IMR-90 (cell line): Measurements from ENCODE around the gene LRRC72. TPM values are rescaled to one million over a fixed set of nuclear protein-coding genes. Genes with fewer than 3 reads are reported as not detected.

Source experiments
- ATAC-seq: fragments of 200-7000 bp; cut with Tn5 transposase; 2 replicates; pipeline ENCODE4 v1.9.1; 2020; ENCODE audit warnings: low read depth, mild to moderate bottlenecking, moderate library complexity
- BruUV-seq: library from RNA; stranded (reverse); fragments of 400-500 nt; replicated peaks from 2 replicates; lab custom pipeline; 2021; lab: Mats Ljungman, UMichigan
- CTCF ChIA-PET: fragments of 300-600 bp; formaldehyde crosslinking; extraction: SDS; loops from one replicate; lab custom pipeline; 2021; ENCODE audit warnings: antibody characterized with exemption; lab: Yijun Ruan, JAX
- POLR2A ChIA-PET: fragments of 300-600 bp; sonication (Branson Sonifier 250); formaldehyde crosslinking; loops from one replicate; lab custom pipeline; 2022; ENCODE audit warnings: antibody characterized with exemption; ENCODE audit not compliant: unreplicated experiment; lab: Charles Lee
- DNase-seq: peaks from one replicate; pipeline ENCODE4 v3.0.0; 2013
- H2AFZ ChIP-seq: replicated peaks from 2 replicates; pipeline ENCODE3; 2013; ENCODE audit warnings: low read length, mild to moderate bottlenecking; ENCODE audit not compliant: poor library complexity
- H2AK5ac ChIP-seq: 2 replicates; pipeline ENCODE4 v1.6.1; 2013; ENCODE audit warnings: low read depth, low read length, inconsistent platforms
- H2AK9ac ChIP-seq: replicated peaks from 2 replicates; pipeline ENCODE3; 2013; ENCODE audit warnings: mild to moderate bottlenecking, low read depth, low read length, moderate library complexity; ENCODE audit not compliant: poor library complexity
- H2BK120ac ChIP-seq: 2 replicates; pipeline ENCODE4 v1.6.1; 2013; ENCODE audit warnings: low read depth, low read length, inconsistent platforms
- H2BK15ac ChIP-seq: 3 replicates; pipeline ENCODE4 v1.6.1; 2013; ENCODE audit warnings: low read depth, low read length, inconsistent platforms
- H2BK20ac ChIP-seq: 2 replicates; pipeline ENCODE4 v1.6.1; 2013; ENCODE audit warnings: low read depth, mild to moderate bottlenecking, inconsistent platforms, low read length, moderate library complexity
- H2BK5ac ChIP-seq: 2 replicates; pipeline ENCODE4 v1.6.1; 2013; ENCODE audit warnings: mild to moderate bottlenecking, low read depth, low read length, inconsistent platforms; ENCODE audit not compliant: poor library complexity, severe bottlenecking
- H3K14ac ChIP-seq: replicated peaks from 2 replicates; pipeline ENCODE4 v1.6.1; 2013; ENCODE audit warnings: low read depth, low read length, inconsistent platforms
- H3K18ac ChIP-seq: 2 replicates; pipeline ENCODE4 v1.6.1; 2013; ENCODE audit warnings: low read depth, low read length, control low read depth
- H3K23ac ChIP-seq: 2 replicates; pipeline ENCODE4 v1.6.1; 2013; ENCODE audit warnings: low read depth, low read length, inconsistent platforms
- H3K27ac ChIP-seq: 2 replicates; pipeline ENCODE4 v1.5.1; 2013; ENCODE audit warnings: mild to moderate bottlenecking, control low read depth, low read length; ENCODE audit not compliant: insufficient read depth
- H3K27me3 ChIP-seq: 2 replicates; pipeline ENCODE4 v1.6.1; 2013; ENCODE audit warnings: low read length; ENCODE audit not compliant: control insufficient read depth, insufficient read depth
- H3K36me3 ChIP-seq: 2 replicates; pipeline ENCODE4 v1.6.1; 2013; ENCODE audit warnings: low read length, mixed read lengths; ENCODE audit not compliant: control insufficient read depth, insufficient read depth
- H3K4ac ChIP-seq: 2 replicates; pipeline ENCODE4 v1.6.1; 2013; ENCODE audit warnings: low read depth, low read length, inconsistent platforms
- H3K4me1 ChIP-seq: 2 replicates; pipeline ENCODE4 v1.6.1; 2013; ENCODE audit warnings: low read length, mixed read lengths; ENCODE audit not compliant: control insufficient read depth, insufficient read depth
- H3K4me2 ChIP-seq: 2 replicates; pipeline ENCODE4 v1.6.1; 2013; ENCODE audit warnings: low read depth, mild to moderate bottlenecking, control low read depth, low read length, moderate library complexity
- H3K4me3 ChIP-seq: 2 replicates; pipeline ENCODE4 v1.5.1; 2013; ENCODE audit warnings: low read depth, mild to moderate bottlenecking, control low read depth, low read length, moderate library complexity; ENCODE audit not compliant: insufficient read depth
- H3K56ac ChIP-seq: 2 replicates; pipeline ENCODE4 v1.6.1; 2013; ENCODE audit warnings: low read length, inconsistent platforms; ENCODE audit not compliant: insufficient read depth; ENCODE audit errors: extremely low read depth
- H3K79me1 ChIP-seq, 2 experiments: 2 replicates each; pipeline ENCODE4 v1.6.1; 2013; ENCODE audit warnings: low read length in 2 of 2, inconsistent platforms in 1 of 2, low read depth in 1 of 2
- H3K9ac ChIP-seq: 2 replicates; pipeline ENCODE4 v1.6.1; 2013; ENCODE audit warnings: low read depth, low read length, control low read depth
- H3K9me1 ChIP-seq: 2 replicates; pipeline ENCODE4 v1.6.1; 2013; ENCODE audit warnings: low read length, inconsistent platforms; ENCODE audit not compliant: insufficient read depth
- H3K9me3 ChIP-seq: 2 replicates; pipeline ENCODE4 v1.6.1; 2013; ENCODE audit warnings: low read length; ENCODE audit not compliant: control insufficient read depth, insufficient read depth
- H4K20me1 ChIP-seq: 2 replicates; pipeline ENCODE4 v1.6.1; 2013; ENCODE audit warnings: low read length, inconsistent platforms; ENCODE audit not compliant: insufficient read depth
- H4K5ac ChIP-seq: 2 replicates; pipeline ENCODE4 v1.6.1; 2013; ENCODE audit warnings: mild to moderate bottlenecking, low read depth, low read length, control low read depth
- H4K8ac ChIP-seq, 2 experiments: 2 replicates each; pipeline ENCODE4 v1.6.1; 2013; ENCODE audit warnings: low read depth in 2 of 2, low read length in 2 of 2, control low read depth in 1 of 2, inconsistent platforms in 1 of 2
- H4K91ac ChIP-seq: 2 replicates; pipeline ENCODE4 v1.6.1; 2013; ENCODE audit warnings: low read depth, low read length, inconsistent platforms; ENCODE audit not compliant: insufficient read depth
- BHLHE40 ChIP-seq: fragments of 150-350 bp; IDR thresholded peaks from 2 replicates; pipeline ENCODE4 v1.6.1; 2016; ENCODE audit warnings: mild to moderate bottlenecking, low read depth, low read length
- CEBPB ChIP-seq: IDR thresholded peaks from 2 replicates; pipeline ENCODE4 v1.6.1; 2012; ENCODE audit warnings: low read depth, low read length, improper control_type of control experiment
- CHD1 ChIP-seq: IDR thresholded peaks from 2 replicates; pipeline ENCODE4 v1.6.1; 2012; ENCODE audit warnings: low read depth, low read length, improper control_type of control experiment
- CTCF ChIP-seq: conservative IDR thresholded peaks from 2 replicates; pipeline ENCODE4 v1.5.1; 2012; ENCODE audit warnings: mild to moderate bottlenecking, low read depth, low read length, improper control_type of control experiment
- ELK1 ChIP-seq: fragments of 150-350 bp; IDR thresholded peaks from 2 replicates; pipeline ENCODE4 v1.6.1; 2016; ENCODE audit warnings: low read depth, mild to moderate bottlenecking, low read length, moderate library complexity, borderline replicate concordance
- FOS ChIP-seq: fragments of 150-350 bp; IDR thresholded peaks from 2 replicates; pipeline ENCODE4 v1.6.1; 2016; ENCODE audit warnings: low read depth, low read length
- MAFK ChIP-seq: IDR thresholded peaks from 2 replicates; pipeline ENCODE4 v1.6.1; 2012; ENCODE audit warnings: low read depth, low read length, improper control_type of control experiment
- MAZ ChIP-seq: IDR thresholded peaks from 2 replicates; pipeline ENCODE4 v1.6.1; 2012; ENCODE audit warnings: low read depth, mild to moderate bottlenecking, low read length, improper control_type of control experiment, moderate library complexity, borderline replicate concordance
- MXI1 ChIP-seq: IDR thresholded peaks from 2 replicates; pipeline ENCODE4 v1.6.1; 2012; ENCODE audit warnings: low read depth, mild to moderate bottlenecking, low read length, moderate library complexity, borderline replicate concordance
- NFE2L2 ChIP-seq: fragments of 150-350 bp; IDR thresholded peaks from 2 replicates; pipeline ENCODE4 v1.6.1; 2016; ENCODE audit warnings: low read depth, mild to moderate bottlenecking, low read length
- POLR2A ChIP-seq: IDR thresholded peaks from 2 replicates; pipeline ENCODE4 v1.6.1; 2012; ENCODE audit warnings: mild to moderate bottlenecking, low read depth, low read length
- RAD21 ChIP-seq: IDR thresholded peaks from 2 replicates; pipeline ENCODE4 v1.6.1; 2012; ENCODE audit warnings: low read length, improper control_type of control experiment
- RCOR1 ChIP-seq: IDR thresholded peaks from 2 replicates; pipeline ENCODE4 v1.6.1; 2012; ENCODE audit warnings: mild to moderate bottlenecking, low read length, improper control_type of control experiment; ENCODE audit not compliant: insufficient replicate concordance
- RFX5 ChIP-seq: IDR thresholded peaks from 2 replicates; pipeline ENCODE4 v1.8.0; 2012; ENCODE audit warnings: low read depth, mild to moderate bottlenecking, low read length, moderate library complexity
- SMC3 ChIP-seq: fragments of 150-350 bp; IDR thresholded peaks from 2 replicates; pipeline ENCODE4 v1.6.1; 2016; ENCODE audit warnings: low read depth, mild to moderate bottlenecking, antibody characterized with exemption, low read length, moderate library complexity
- USF2 ChIP-seq: fragments of 150-350 bp; IDR thresholded peaks from 2 replicates; pipeline ENCODE4 v1.6.1; 2017; ENCODE audit warnings: mild to moderate bottlenecking, antibody characterized with exemption, low read length, low read depth
- WGBS, 2 experiments: methylation state at CpG; one replicate each; pipeline versions ENCODE4 v1.1.5 to v1.1.7; 2013; ENCODE audit warnings: missing lambda C conversion rate in 2 of 2; ENCODE audit not compliant: insufficient read length in 1 of 2; ENCODE audit errors: extremely low coverage in 2 of 2; 5-methylcytosine and 5-hydroxymethylcytosine counted together
- dilution Hi-C: fragments of 300-500 bp; cut with HindIII; formaldehyde crosslinking; loops from one replicate; pipeline ENCODE4 v1.14.3; 2018; ENCODE audit warnings: low sequenced_read_pairs; ENCODE audit not compliant: unreplicated experiment
- in situ Hi-C: fragments of 300-500 bp; cut with MboI; formaldehyde crosslinking; loops from 3 replicates; pipeline ENCODE4 v1.14.3; 2019; ENCODE audit warnings: low sequenced_read_pairs, inconsistent platforms, mixed read lengths
- intact Hi-C: fragments of 100-400 bp; cut with micrococcal nuclease; formaldehyde crosslinking; loops from 2 replicates; pipeline ENCODE4 v1.10.0; 2022
- polyA plus RNA-seq, 3 experiments: library from polyadenylated mRNA; depleted of rRNA; stranded (reverse); fragments of >200 nt; gene quantifications; 2 replicates each; pipeline ENCODE4 v1.2.3, GENCODE V29; 2012; ENCODE audit warnings: low replicate concordance in 1 of 3
- total RNA-seq: library from RNA; depleted of rRNA; stranded (reverse); fragments of >200 nt; gene quantifications from 2 replicates; pipeline ENCODE4 v1.2.3, GENCODE V29; 2012

Gene LRRC72
- total and polyA plus RNA-seq, 2 of the 4 experiments (the other 2 are of a cell fraction): not detected

GRCh38 chr7:16532272-16532671, 5.6 kb downstream of the LRRC72 start:
- H3K23ac ChIP-seq: no peak overlapping the region
- H3K56ac ChIP-seq: no peak overlapping the region
- no peaks in the 10 kb centered on the region for H3K36me3 ChIP-seq
- no peak for DNase-seq
- no peak overlapping the region for H3K14ac ChIP-seq
- ChIA-PET CTCF (no interaction called here), POLR2A (no interaction called here)
- H4K5ac ChIP-seq: no peak overlapping the region
- H3K4me1 ChIP-seq: no peaks in the 10 kb centered on the region
- no peak overlapping the region for H2BK5ac ChIP-seq
- intact Hi-C loops (no loop called here), in situ Hi-C loops (no loop called here), dilution Hi-C loops (no loop called here)
- H4K20me1 ChIP-seq: no peaks in the 10 kb centered on the region
- no peak overlapping the region for H3K4ac ChIP-seq
- BruUV-seq: no TSS peak
- no peaks in the 10 kb centered on the region for H3K79me1 ChIP-seq
- no CpG with 5 or more reads among the region's 1 CpG for WGBS, 2 experiments
- no peak overlapping the region for H2AFZ ChIP-seq
- no peak overlapping the region for H3K9ac ChIP-seq
- no peak overlapping the region for H2AK5ac ChIP-seq
- no peak overlapping the region for H4K91ac ChIP-seq
- ATAC-seq: no peak
- no peak overlapping the region for H2BK20ac ChIP-seq
- no peaks in the 10 kb centered on the region for H3K9me1 ChIP-seq
- H2BK15ac ChIP-seq: no peak overlapping the region
- H3K4me2 ChIP-seq: no peak overlapping the region
- no peak overlapping the region for H3K4me3 ChIP-seq
- no peak overlapping the region for H4K8ac ChIP-seq
- H3K27ac ChIP-seq: no peak overlapping the region
- no peaks in the 10 kb centered on the region for H3K27me3 ChIP-seq
- TF ChIP-seq FOS: no peak
- no peak for TF ChIP-seq ELK1
- TF ChIP-seq RCOR1: no peak
- no peak for TF ChIP-seq NFE2L2
- no peak for TF ChIP-seq MAZ
- TF ChIP-seq CEBPB: no peak
- TF ChIP-seq CHD1: no peak
- TF ChIP-seq POLR2A: no peak
- no peak for TF ChIP-seq BHLHE40
- TF ChIP-seq RFX5: no peak
- TF ChIP-seq USF2: no peak
- no peak for TF ChIP-seq MAFK
- TF ChIP-seq SMC3: no peak
- TF ChIP-seq CTCF: no peak
- TF ChIP-seq MXI1: no peak
- no peak for TF ChIP-seq RAD21
- H3K18ac ChIP-seq: no peak overlapping the region
- H2AK9ac ChIP-seq: no peak overlapping the region
- H3K9me3 ChIP-seq: no peaks in the 10 kb centered on the region
- H2BK120ac ChIP-seq: no peak overlapping the region
